Activated CD4-positive, alpha-beta T cell treated with anti-CD3 and anti-CD28 coated beads, Interleukin-2, Interleukin-4, amounts not matched to agents 100 ng/mL and 50 ng/mL, durations not matched to agents 16 hours and 8 hours (primary cell): ENCODE data around the gene LINC00305.

Experiments used
- DNase-seq: peaks from one replicate; pipeline ENCODE4 v3.0.0-alpha.2; 2020; ENCODE audit warnings: low spot score

The LINC00305 gene

GRCh38 chr18:64115881-64116280 lies 33.0 kb downstream of the LINC00305 start:
- DNase-seq = no peak

GRCh38 chr18:64111950-64112349 lies 36.9 kb downstream of the LINC00305 start:
- DNase-seq = no peak

DNA sequence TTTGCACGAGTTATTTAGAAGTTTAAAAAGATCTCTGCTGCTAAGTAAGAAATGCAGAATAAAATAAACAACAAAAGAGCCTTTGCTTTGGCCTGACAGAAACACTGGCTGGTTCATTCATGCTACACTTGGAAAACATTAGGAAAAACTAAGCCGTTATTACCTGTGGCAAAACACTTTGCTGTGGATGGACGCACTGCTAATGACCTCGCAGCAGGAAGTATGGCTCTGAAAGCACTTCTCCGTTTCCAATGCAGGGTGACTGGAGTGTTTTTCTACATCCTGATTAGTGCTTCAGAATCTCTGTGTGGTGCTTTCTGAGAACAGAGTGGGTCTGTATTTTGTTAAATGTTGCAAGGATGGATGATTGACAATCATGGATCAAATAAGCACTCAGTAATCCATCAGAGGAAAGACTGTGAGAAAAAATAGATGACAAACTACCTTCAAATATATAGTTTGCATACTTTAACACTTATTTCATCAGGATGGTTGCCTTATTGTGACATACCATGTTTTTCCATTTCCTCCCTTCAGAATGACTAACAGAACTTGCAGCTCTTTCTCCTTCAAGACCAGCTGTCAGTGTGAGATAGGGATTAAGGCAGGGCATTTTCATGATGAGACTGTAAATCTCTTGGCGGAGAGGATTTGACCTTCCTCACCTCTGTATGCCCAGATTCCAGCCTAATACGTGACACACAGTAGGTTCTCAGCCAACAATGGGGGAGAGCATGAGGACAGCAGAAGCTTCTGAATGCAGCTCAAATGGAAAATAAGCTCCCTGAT lies 38.0 kb downstream of the LINC00305 start:
- no peak for DNase-seq

GRCh38 chr18:64103986-64104385 lies 44.9 kb downstream of the LINC00305 start:
- no peak for DNase-seq

- DNase-seq = no peak
These were observed 48.6 kb downstream of the LINC00305 start for GRCh38 chr18:64100116-64100922.

DNA sequence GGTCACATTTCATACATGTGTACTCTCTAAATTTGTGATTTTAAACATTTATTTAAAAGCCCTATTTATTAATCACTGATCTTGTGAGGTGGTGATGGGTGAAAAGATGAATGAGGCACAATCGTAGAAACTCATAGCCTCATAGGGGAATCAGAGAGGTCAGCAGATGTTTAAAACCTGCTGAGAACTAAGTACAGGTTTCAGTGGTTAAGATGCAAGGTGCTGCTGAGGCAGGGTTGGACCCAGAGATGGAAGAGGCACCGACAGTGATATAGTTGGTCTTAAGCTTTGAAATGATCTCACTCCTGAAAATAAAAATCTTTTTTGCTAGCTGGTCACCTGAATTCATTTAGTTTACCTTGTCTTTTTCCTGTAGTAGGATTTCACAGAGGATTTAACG lies 49.6 kb downstream of the LINC00305 start:
- DNase-seq = no peak

DNA sequence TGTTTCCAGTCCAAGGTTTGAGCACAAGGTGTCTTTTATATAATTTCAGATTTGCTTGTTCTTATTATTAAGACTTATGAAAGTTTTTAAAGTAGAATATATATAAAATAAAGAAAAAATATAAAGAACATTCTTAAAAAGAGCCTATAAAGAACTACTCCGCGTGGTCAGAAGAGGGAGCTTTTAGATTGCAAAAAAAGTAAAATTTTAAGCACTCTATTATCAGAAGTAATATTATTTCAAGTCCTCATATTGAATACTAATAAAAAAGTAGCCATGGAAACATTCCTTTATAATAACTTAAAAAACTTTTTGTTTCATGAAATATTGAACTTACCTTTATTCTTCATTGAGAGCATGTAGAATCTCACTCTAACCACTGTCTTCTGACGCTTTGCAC lies 51.4 kb downstream of the LINC00305 start:
- no peak for DNase-seq

DNA sequence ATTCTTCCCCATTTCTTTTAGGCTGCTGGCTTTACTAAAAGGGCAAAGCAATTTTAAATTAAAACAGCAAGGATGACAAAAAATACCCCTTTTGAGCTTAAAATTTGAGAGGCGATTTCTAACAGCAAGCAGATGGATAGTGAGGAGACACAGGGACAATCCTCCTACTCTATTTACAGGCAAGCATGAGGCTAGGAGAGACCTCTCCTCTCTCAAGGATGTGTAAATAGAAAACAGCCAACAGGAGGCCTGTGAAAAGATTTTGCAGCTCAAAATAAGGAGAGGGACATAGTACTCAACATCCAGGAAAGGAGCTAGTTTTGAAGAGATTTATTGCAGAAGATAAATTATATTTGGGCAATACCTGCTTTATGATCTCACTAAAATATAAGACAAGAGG lies 53.8 kb downstream of the LINC00305 start:
- no peak for DNase-seq

- no peak for DNase-seq
These were observed 54.7 kb downstream of the LINC00305 start for GRCh38 chr18:64094210-64094609.

- DNase-seq = no peak
These were observed 57.4 kb downstream of the LINC00305 start for GRCh38 chr18:64091526-64091925.

- DNase-seq = no peak
These were observed 58.0 kb downstream of the LINC00305 start for GRCh38 chr18:64090876-64091275.

- no peak for DNase-seq
These were observed 65.0 kb downstream of the LINC00305 start for GRCh38 chr18:64083916-64084315.

GRCh38 chr18:64082513-64082912 lies 66.4 kb downstream of the LINC00305 start:
- no peak for DNase-seq

- no peak for DNase-seq
These were observed 66.8 kb downstream of the LINC00305 start for GRCh38 chr18:64082054-64082453.

DNA sequence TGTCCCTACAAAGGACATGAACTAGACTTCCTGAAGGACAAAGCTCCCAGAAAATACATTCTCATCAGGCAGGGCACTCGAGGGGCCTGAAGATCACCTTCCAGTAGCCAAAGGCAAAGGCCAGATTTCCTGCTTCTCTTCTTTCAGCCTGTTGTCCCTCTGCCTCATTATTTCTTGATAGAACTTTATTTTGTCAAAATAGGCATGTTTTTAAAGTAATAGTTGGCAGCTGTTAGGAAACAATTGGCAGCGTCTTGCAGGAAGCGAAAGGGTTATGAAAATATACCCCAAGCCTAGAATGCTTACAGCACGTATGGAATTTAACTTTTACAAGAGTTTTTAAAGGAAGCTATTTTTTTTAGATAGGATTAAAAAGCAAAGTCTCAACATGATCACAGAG lies 74.9 kb downstream of the LINC00305 start:
- no peak for DNase-seq

DNA sequence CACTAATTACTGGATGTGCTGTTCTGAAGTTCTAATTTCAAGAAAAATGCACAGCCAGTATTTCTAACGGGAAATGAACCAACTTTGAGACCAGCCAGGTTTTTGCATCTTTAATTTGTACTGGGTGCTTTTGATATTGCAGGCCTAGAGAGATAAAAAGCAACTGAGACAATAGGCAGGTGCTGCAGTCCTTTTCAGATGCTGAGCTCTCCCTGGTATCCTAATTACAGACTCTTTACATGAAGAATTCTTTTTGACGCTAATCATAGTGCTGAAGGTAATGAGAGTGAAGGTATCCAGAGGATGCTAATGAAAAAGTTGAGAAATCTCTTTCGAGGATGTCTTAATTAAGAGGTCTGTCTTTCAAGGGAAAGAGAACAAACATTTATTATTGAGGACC lies 93.9 kb downstream of the LINC00305 start:
- DNase-seq = no peak

DNA sequence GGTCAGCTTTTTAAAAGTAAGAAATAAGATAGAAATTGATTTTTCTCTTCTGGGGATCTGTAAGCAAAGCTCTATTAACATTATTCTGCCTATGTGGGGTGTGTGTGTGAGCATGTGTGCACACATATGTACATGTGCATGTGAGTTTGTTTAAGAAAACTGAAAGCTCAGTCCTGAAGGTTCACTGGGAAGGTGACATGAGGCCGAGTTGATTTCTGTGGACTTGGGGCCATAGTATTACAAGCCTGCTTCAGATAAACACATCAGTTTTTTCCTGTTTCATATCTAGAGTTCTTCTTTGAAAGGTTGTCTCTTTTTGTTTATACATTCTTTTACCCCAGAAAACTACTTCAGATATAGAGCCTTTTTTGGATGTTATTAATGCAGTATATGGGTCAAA lies 95.6 kb downstream of the LINC00305 start:
- DNase-seq = no peak

- no peak for DNase-seq
These were observed 96.1 kb downstream of the LINC00305 start for GRCh38 chr18:64052772-64053171.

- DNase-seq = no peak
These were observed 104.3 kb downstream of the LINC00305 start for GRCh38 chr18:64044616-64045015.

GRCh38 chr18:64042728-64043358 lies 106.0 kb downstream of the LINC00305 start:
- DNase-seq = no peak

GRCh38 chr18:64037812-64038414 lies 111.0 kb downstream of the LINC00305 start:
- DNase-seq = peak; percentile 32

- no peak for DNase-seq
These were observed 116.6 kb downstream of the LINC00305 start for GRCh38 chr18:64032312-64032711.

GRCh38 chr18:64031411-64031810 lies 117.5 kb downstream of the LINC00305 start:
- DNase-seq = no peak
